Measurements from ENCODE around the gene CNPY1. TPM values are rescaled to one million over a fixed set of nuclear protein-coding genes. Genes with fewer than 3 reads are reported as not detected.

Gene CNPY1
- total RNA-seq, 2 experiments from 2014 or later = not detected

DNA sequence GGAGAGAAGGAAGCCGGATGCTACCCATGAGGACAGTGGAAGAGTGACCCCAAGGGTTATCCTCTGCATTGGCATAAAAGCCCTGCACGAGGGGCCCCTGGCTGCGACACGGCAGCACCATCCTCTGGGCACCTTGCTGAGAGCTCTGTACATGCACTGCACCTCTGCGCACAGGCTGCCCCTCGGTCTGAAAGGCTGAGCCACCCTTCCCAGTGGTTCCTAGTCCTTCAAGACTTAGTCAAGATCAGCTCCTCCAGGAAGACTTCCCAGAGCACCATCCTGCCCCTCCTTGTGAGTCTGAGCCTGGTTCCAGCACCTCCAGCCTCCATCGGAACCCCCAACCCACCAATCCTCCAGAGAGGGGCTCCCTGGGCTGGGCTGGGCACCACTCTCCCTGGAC is 37.9 kb upstream of the CNPY1 start:
- H3K36me3 Mint-ChIP-seq = no peaks in the 10 kb centered on the region
- no peak for DNase-seq
- H3K27ac Mint-ChIP-seq = no peak overlapping the region
- H3K4me3 Mint-ChIP-seq = no peak overlapping the region
- no peaks in the 10 kb centered on the region for H3K9me3 Mint-ChIP-seq
- peaks cover 13% of the 10 kb centered on the region for H3K4me1 Mint-ChIP-seq
- peaks cover 38% of the 10 kb centered on the region for H3K27me3 Mint-ChIP-seq

DNA sequence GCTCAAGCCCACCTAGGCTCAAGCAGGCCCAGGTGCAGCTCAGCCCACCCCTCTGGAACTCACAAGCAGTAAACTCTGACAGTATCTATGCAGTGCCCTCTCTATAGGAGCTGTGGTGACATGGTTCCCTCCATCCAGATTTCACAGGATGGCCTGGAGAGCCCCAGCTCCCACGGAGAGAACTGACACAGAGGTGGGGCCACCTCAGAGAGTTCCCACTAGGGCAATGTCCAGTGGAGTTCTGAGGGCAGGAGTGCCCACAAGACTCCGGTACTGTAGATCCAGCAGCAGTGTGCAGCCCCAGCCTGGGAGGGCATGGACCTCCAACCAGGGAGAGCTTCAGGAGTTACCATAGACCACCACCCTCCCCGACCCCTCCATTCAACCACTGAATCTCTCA is 37.3 kb upstream of the CNPY1 start:
- no peaks in the 10 kb centered on the region for H3K36me3 Mint-ChIP-seq
- H3K4me3 Mint-ChIP-seq = no peak overlapping the region
- peaks cover 38% of the 10 kb centered on the region for H3K27me3 Mint-ChIP-seq
- peaks cover 13% of the 10 kb centered on the region for H3K4me1 Mint-ChIP-seq
- no peak for DNase-seq
- no peak overlapping the region for H3K27ac Mint-ChIP-seq
- H3K9me3 Mint-ChIP-seq = no peaks in the 10 kb centered on the region

- peaks cover 13% of the 10 kb centered on the region for H3K4me1 Mint-ChIP-seq
- no peak overlapping the region for H3K27ac Mint-ChIP-seq
- DNase-seq = no peak
- H3K36me3 Mint-ChIP-seq = no peaks in the 10 kb centered on the region
- H3K9me3 Mint-ChIP-seq = no peaks in the 10 kb centered on the region
- peaks cover 34% of the 10 kb centered on the region for H3K27me3 Mint-ChIP-seq
- H3K4me3 Mint-ChIP-seq = no peak overlapping the region
These were observed 35.6 kb upstream of the CNPY1 start for GRCh38 chr7:155581954-155582353.

GRCh38 chr7:155581107-155581830 is 34.9 kb upstream of the CNPY1 start:
- peaks cover 27% of the 10 kb centered on the region for H3K27me3 Mint-ChIP-seq
- no peak for DNase-seq
- no peak overlapping the region for H3K27ac Mint-ChIP-seq
- no peaks in the 10 kb centered on the region for H3K36me3 Mint-ChIP-seq
- H3K9me3 Mint-ChIP-seq = no peaks in the 10 kb centered on the region
- H3K4me1 Mint-ChIP-seq = peaks cover 13% of the 10 kb centered on the region
- no peak overlapping the region for H3K4me3 Mint-ChIP-seq

GRCh38 chr7:155580367-155580766 is 34.0 kb upstream of the CNPY1 start:
- peaks cover 13% of the 10 kb centered on the region for H3K4me1 Mint-ChIP-seq
- no peaks in the 10 kb centered on the region for H3K36me3 Mint-ChIP-seq
- H3K9me3 Mint-ChIP-seq = no peaks in the 10 kb centered on the region
- no peak overlapping the region for H3K27ac Mint-ChIP-seq
- no peak overlapping the region for H3K4me3 Mint-ChIP-seq
- DNase-seq = peak; percentile 62
- H3K27me3 Mint-ChIP-seq = peaks cover 19% of the 10 kb centered on the region

DNA sequence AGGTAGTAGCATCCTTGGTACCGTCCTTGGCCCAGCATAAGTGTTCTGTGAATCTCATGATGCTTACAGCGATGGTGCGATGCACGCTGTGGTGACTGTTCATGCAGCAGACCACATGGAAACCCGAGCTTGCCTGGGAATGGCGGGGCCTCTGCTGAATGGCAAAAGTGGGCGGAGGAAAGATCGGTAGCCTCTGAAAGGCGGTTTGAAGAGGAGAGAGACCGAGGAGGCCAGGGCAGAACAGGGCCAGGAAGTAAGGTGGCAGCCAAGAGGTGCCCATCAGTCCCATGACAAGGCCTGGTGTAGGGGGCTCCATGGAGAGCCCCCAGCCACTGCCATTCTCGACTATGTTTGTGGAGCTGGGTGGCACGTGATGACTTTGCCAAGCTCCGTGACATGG is 33.2 kb upstream of the CNPY1 start:
- peak overlapping the region; percentile 67 for H3K27ac Mint-ChIP-seq
- H3K4me3 Mint-ChIP-seq = no peak overlapping the region
- DNase-seq = no peak
- no peaks in the 10 kb centered on the region for H3K9me3 Mint-ChIP-seq
- peaks cover 17% of the 10 kb centered on the region for H3K27me3 Mint-ChIP-seq
- peaks cover 13% of the 10 kb centered on the region for H3K4me1 Mint-ChIP-seq
- no peaks in the 10 kb centered on the region for H3K36me3 Mint-ChIP-seq

DNA sequence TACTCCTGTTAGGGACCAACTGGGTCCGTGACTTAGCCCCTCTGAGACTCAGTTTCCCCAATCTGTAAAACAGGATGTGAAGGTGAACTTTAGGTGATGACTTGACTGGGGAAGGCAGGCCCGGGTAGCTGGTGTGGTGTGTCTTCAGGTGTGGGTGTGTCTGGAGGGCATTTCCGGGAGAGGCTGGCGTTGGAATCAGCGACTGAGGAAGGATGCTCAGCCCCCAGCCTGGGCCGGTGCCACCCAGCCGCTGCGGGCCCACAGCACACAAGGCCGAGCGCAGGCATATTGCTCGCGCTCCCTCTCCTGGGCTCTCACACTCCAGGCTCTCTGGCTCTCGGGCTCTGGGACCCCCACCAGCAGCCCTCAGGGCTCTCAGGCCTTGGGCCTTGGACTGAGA is 31.7 kb upstream of the CNPY1 start:
- H3K27me3 Mint-ChIP-seq = peaks cover 6% of the 10 kb centered on the region
- no peaks in the 10 kb centered on the region for H3K36me3 Mint-ChIP-seq
- no peaks in the 10 kb centered on the region for H3K9me3 Mint-ChIP-seq
- no peak overlapping the region for H3K27ac Mint-ChIP-seq
- H3K4me3 Mint-ChIP-seq = no peak overlapping the region
- H3K4me1 Mint-ChIP-seq = peaks cover 13% of the 10 kb centered on the region
- no peak for DNase-seq

- no peak overlapping the region for H3K4me3 Mint-ChIP-seq
- H3K27ac Mint-ChIP-seq = no peak overlapping the region
- H3K4me1 Mint-ChIP-seq = peaks cover 13% of the 10 kb centered on the region
- peaks cover 4% of the 10 kb centered on the region for H3K27me3 Mint-ChIP-seq
- no peaks in the 10 kb centered on the region for H3K9me3 Mint-ChIP-seq
- H3K36me3 Mint-ChIP-seq = no peaks in the 10 kb centered on the region
- no peak for DNase-seq
These were observed 31.1 kb upstream of the CNPY1 start for GRCh38 chr7:155577509-155577905.

- DNase-seq = no peak
- Mint-ChIP-seq H3K4me1 (peaks cover 13% of the 10 kb centered on the region), H3K27ac (no peak overlapping the region), H3K36me3 (no peaks in the 10 kb centered on the region), H3K4me3 (no peak overlapping the region), H3K9me3 (no peaks in the 10 kb centered on the region), H3K27me3 (peaks cover 4% of the 10 kb centered on the region)
These were observed 30.6 kb upstream of the CNPY1 start for GRCh38 chr7:155576900-155577508.

DNA sequence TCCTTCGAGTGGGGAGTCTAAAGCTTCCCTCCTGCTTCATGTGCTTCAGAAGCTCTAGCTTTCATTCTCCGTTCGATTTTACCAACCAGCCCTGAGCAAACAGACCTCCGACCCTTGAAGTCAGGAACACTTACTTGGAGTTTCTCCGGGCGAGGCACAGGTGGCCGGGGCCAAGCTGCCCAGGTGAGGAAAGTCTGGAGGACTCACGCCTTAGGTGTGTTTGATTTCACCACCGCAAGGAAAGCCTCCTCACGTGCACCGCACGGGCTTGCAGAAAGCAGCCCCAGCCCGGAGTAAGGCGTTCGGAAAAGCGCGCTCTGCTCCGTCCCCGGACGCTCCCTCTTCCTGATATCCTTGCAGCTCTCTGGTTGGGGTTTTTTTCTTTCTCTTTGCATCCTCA is 30.1 kb upstream of the CNPY1 start:
- Mint-ChIP-seq H3K36me3 (no peaks in the 10 kb centered on the region), H3K4me1 (peaks cover 13% of the 10 kb centered on the region), H3K4me3 (no peak overlapping the region), H3K27me3 (peaks cover 10% of the 10 kb centered on the region), H3K9me3 (no peaks in the 10 kb centered on the region), H3K27ac (no peak overlapping the region)
- no peak for DNase-seq

DNA sequence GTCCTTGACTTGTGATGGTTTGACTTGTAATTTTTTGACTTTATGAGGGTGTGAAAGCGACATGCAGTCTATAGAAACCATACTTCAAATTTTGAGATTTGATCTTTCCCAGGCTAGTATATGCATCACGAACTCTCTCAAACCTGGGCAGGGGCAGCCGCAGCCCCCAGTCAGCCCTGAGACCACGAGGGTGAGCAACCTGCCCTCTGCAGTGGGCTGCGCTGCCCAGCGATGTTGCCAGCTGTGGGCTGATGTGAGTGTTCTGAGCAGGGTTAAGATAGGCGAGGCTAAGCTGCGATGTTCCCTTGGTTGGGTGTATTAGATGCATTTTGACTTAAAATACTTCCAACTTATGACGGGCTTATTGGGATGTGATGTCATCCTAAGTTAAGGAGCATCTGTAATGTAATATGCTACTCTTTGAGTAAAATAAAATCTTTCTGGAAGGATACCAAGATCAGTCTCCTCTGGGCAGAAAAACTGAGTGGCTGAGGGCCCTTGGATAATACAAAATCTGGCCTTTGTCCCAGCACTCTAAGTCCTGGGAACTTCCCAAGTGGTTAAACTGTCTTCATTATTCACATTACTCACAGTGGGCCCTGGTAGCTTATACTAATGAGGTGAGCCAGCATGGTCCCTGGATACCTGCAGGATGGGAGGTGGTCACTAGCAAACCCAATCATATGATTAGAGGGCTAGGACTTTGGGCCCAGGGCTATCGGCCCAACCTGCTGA is 28.4 kb upstream of the CNPY1 start:
- Mint-ChIP-seq H3K27ac (no peak overlapping the region), H3K4me1 (peaks cover 2% of the 10 kb centered on the region), H3K9me3 (no peaks in the 10 kb centered on the region), H3K36me3 (no peaks in the 10 kb centered on the region), H3K4me3 (no peak overlapping the region), H3K27me3 (peaks cover 11% of the 10 kb centered on the region)
- no peak for DNase-seq

DNA sequence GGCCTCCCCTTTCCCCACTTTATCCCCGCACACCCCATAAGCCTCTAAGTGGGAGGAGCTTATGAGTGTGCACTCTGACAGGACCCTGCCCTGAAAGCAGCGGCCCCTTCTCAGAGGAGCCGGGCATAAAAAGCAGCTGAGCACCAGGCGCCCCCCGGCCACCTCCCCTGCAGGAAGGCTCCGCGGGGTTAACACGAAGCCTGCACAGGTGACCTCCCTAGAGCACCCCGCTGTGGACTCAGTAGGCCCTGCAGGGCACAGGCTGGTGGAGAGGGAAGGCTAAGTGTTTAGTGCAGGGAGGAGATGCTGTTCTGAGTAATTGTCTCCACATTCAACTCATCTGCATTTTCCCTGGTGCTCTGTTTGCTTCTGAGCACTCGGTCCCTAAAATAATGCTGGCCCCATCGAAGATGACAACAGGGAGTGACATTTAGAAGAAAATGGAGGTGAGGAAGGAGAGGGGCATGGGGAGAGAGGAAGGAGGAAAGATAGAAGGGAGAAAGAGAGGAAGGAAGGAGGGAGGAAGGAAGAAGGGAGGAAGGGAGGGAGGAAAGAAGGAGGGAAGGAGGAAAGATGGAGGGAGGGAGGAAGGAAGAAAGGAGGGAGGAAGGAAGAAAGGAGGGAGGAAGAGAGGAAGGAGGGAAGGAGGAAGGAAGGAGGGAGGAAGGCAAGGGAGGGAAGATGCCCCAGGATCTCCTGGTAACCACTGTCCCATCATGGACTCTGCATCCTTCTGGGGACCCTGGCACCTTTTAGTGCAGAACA is 25.4 kb upstream of the CNPY1 start:
- Mint-ChIP-seq H3K9me3 (no peaks in the 10 kb centered on the region), H3K36me3 (no peaks in the 10 kb centered on the region), H3K4me1 (no peaks in the 10 kb centered on the region)

DNA sequence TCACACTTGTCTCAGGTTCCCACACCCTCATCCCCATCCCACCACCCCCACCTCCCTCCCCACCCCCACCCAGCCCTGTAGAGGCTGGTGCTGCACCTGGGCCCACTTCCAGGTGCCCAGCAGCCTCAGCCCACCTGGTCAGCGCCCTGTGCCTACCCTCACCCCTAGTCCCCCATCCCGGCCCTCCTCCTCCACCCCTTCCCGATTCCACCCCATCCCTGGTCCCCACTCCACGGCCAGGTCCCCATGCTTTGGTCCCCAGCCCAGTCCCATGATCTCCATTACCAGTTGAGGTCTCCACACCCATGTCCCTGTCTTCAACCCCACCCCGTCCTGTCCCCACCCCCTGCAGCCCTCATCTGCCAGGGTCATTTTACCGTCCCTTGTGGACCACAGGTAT is 24.6 kb upstream of the CNPY1 start:
- H3K27ac Mint-ChIP-seq = no peak overlapping the region
- no peak for DNase-seq
- H3K36me3 Mint-ChIP-seq = no peaks in the 10 kb centered on the region
- peaks cover 11% of the 10 kb centered on the region for H3K27me3 Mint-ChIP-seq
- H3K4me1 Mint-ChIP-seq = no peaks in the 10 kb centered on the region
- no peak overlapping the region for H3K4me3 Mint-ChIP-seq
- H3K9me3 Mint-ChIP-seq = no peaks in the 10 kb centered on the region

More for the DNA sequence above, 25.4 kb upstream of the CNPY1 start:
- no peak overlapping the region for H3K4me3 Mint-ChIP-seq
- no peak overlapping the region for H3K27ac Mint-ChIP-seq
- peaks cover 11% of the 10 kb centered on the region for H3K27me3 Mint-ChIP-seq
- DNase-seq = no peak

DNA sequence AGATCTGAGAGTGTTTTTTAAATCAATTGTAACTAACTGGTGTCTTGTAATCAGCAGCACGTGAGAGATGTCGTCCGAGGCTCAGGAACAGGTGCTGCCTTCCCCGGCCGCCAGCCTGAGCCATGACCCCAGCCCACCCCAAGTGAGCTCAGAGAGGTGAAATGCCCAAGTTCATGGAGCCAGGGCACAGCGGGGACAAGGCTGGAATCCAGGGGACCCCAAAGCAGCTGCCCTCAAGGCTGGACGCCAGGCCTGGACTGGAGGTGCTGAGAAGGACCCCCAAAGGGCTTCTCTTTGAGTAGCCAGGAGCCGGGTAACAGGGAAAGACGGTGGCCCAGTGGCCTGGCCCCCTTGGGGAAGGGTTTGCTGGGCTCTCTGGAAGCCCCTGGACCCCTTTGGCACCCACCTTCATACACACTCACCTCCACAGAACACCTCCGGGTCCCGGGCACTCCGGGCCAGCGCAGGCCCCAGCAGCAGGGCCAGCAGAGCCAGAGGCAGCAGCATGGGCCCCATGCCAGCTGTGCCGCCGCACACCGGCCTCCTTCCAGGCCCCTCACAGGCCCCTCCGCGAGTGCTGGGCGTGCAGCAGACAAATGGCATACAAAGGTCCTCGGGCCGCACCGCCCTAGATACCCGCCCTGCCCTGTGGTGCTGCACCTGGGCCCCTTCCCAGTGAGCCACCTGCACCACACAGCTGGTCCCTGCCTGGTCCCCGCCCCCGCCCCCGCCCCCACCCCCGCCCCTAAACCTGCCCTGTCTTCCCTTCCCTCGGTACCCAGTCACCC is 24.0 kb upstream of the CNPY1 start:
- H3K4me3 Mint-ChIP-seq = no peak overlapping the region
- no peak for DNase-seq
- no peak overlapping the region for H3K27ac Mint-ChIP-seq
- H3K36me3 Mint-ChIP-seq = no peaks in the 10 kb centered on the region
- no peaks in the 10 kb centered on the region for H3K4me1 Mint-ChIP-seq
- peaks cover 11% of the 10 kb centered on the region for H3K27me3 Mint-ChIP-seq
- H3K9me3 Mint-ChIP-seq = no peaks in the 10 kb centered on the region

Data from activated naive CD8-positive, alpha-beta T cell treated with anti-CD3 and anti-CD28 coated beads for 36 hours (primary cell).